ENCODE data around the gene HDLBP. TPM values are rescaled to one million over a fixed set of nuclear protein-coding genes. Genes with fewer than 3 reads are reported as not detected.

HDLBP gene
- total and polyA plus RNA-seq, 2 experiments from 2014 or later, result 230 to 306 TPM

- Histone ChIP-seq H3F3A (replicated peaks; ENCODE audit: low read depth) (no peaks in the 10 kb centered on the region), H3K9me2 (ENCODE audit: insufficient read depth) (no peaks in the 10 kb centered on the region), H3K27me3 (ENCODE audit: insufficient read depth) (no peaks in the 10 kb centered on the region), H3K4me2 (no peak overlapping the region), H3K27ac (ENCODE audit: low read depth) (no peak overlapping the region), H3K79me2 (replicated peaks; ENCODE audit: insufficient read depth) (no peaks in the 10 kb centered on the region), H3K4me1 (ENCODE audit: insufficient read depth) (no peaks in the 10 kb centered on the region), H4K20me1 (replicated peaks; ENCODE audit: insufficient read depth) (peaks cover 17% of the 10 kb centered on the region), H3K36me3 (ENCODE audit: insufficient read depth) (peaks cover 87% of the 10 kb centered on the region), H2AFZ (no peak overlapping the region), H3K4me3 (no peak overlapping the region)
- H3K4me1 Mint-ChIP-seq, result no peaks in the 10 kb centered on the region
- no peak overlapping the region for H3K4me3 Mint-ChIP-seq
- no peak for DNase-seq (ENCODE audit: low spot score)
- H3K27me3 Mint-ChIP-seq (ENCODE audit: insufficient read depth, low read depth, poor library complexity), result peaks cover 2% of the 10 kb centered on the region
- H3K36me3 Mint-ChIP-seq (ENCODE audit: low read depth), result peaks cover 92% of the 10 kb centered on the region
- ATAC-seq, result no peak
- no peak overlapping the region for H3K27ac Mint-ChIP-seq
- TF ChIP-seq ETS1 (IDR thresholded peaks at IDR 0.05) (no peak), ZNF114 (CRISPR knock-in tag; IDR thresholded peaks at IDR 0.05) (no peak), POLR2AphosphoS5 (IDR thresholded peaks at IDR 0.05; ENCODE audit: low read depth) (no peak), EZH2 (IDR thresholded peaks at IDR 0.05; ENCODE audit: low read depth, unreplicated experiment) (no peak), NANOG (IDR thresholded peaks at IDR 0.05; ENCODE audit: borderline replicate concordance) (no peak), EZH2phosphoT487 (IDR thresholded peaks at IDR 0.05; ENCODE audit: unreplicated experiment) (no peak), STAT1 (IDR thresholded peaks at IDR 0.05; ENCODE audit: unreplicated experiment) (no peak), ZNF331 (CRISPR knock-in tag; IDR thresholded peaks at IDR 0.05; ENCODE audit: low read depth) (no peak), JUNB (IDR thresholded peaks at IDR 0.05; ENCODE audit: unreplicated experiment) (no peak), CREB1 (CRISPR knock-in tag; IDR thresholded peaks at IDR 0.05; ENCODE audit: low read depth) (no peak), REST (IDR thresholded peaks at IDR 0.05; ENCODE audit: unreplicated experiment) (no peak), ZNF462 (CRISPR knock-in tag; IDR thresholded peaks at IDR 0.05) (no peak), CTCF (conservative IDR thresholded peaks at IDR 0.05; ENCODE audit: low read depth in 2 of 2) (no peak)
- no peaks in the 10 kb centered on the region for H3K9me3 Mint-ChIP-seq
These were observed 65.8 kb downstream of the HDLBP start for GRCh38 chr2:241249654-241250053.
